SK-N-SH treated with all-trans-retinoic acid at 6 μM for 48 hours (cell line): Measurements from ENCODE around the gene ST3GAL3.
A peak's percentile ranks its signal among the peaks of the same experiment; 100 is the strongest.

ENCODE experiments used
- ATAC-seq: fragments of 200-7000 bp; cut with Tn5 transposase; 3 replicates; pipeline ENCODE4 v1.9.1; 2020; ENCODE audit warnings: mild to moderate bottlenecking, moderate library complexity
- ARNTL ChIP-seq: fragments of 450-650 bp; formaldehyde crosslinking; IDR thresholded peaks from 2 replicates; pipeline ENCODE4 v1.5.0; 2020; ENCODE audit warnings: low read depth, mild to moderate bottlenecking, moderate library complexity, borderline replicate concordance
- BACH2 ChIP-seq: fragments of 250-450 bp; sonication (Bioruptor Pico); IDR thresholded peaks from 2 replicates; pipeline ENCODE4 v1.9.0; 2021; ENCODE audit warnings: mild to moderate bottlenecking, borderline replicate concordance
- CSDC2 ChIP-seq: fragments of 250-450 bp; sonication (Bioruptor Pico); IDR thresholded peaks from 2 replicates; pipeline ENCODE4 v1.5.0; 2020; ENCODE audit warnings: mild to moderate bottlenecking, moderate library complexity
- ESRRG ChIP-seq: fragments of 250-450 bp; sonication (Bioruptor Pico); IDR thresholded peaks from 2 replicates; pipeline ENCODE4 v1.6.1; 2021; ENCODE audit warnings: mild to moderate bottlenecking
- GLIS3 ChIP-seq: fragments of 250-450 bp; sonication (Bioruptor Pico); IDR thresholded peaks from 2 replicates; pipeline ENCODE4 v1.5.0; 2020; ENCODE audit warnings: mild to moderate bottlenecking, moderate library complexity
- ISL1 ChIP-seq: fragments of 250-450 bp; sonication (Bioruptor Pico); IDR thresholded peaks from 2 replicates; pipeline ENCODE4 v2.1.2; 2022; ENCODE audit warnings: mild to moderate bottlenecking, moderate library complexity
- OSR1 ChIP-seq: fragments of 250-450 bp; sonication (Bioruptor Pico); IDR thresholded peaks from 2 replicates; pipeline ENCODE4 v1.8.0; 2022; ENCODE audit warnings: moderate library complexity, mild to moderate bottlenecking, inconsistent platforms
- PATZ1 ChIP-seq: fragments of 250-450 bp; sonication (Bioruptor Pico); IDR thresholded peaks from 2 replicates; pipeline ENCODE4 v1.8.0; 2020; ENCODE audit warnings: mild to moderate bottlenecking, moderate library complexity, borderline replicate concordance
- POU6F1 ChIP-seq: fragments of 250-450 bp; sonication (Bioruptor Pico); IDR thresholded peaks from 2 replicates; pipeline ENCODE4 v1.8.0; 2021; ENCODE audit warnings: low read depth, mild to moderate bottlenecking, moderate library complexity, borderline replicate concordance
- PPARA ChIP-seq: fragments of 250-450 bp; sonication (Bioruptor Pico); IDR thresholded peaks from 2 replicates; pipeline ENCODE4 v1.5.0; 2020; ENCODE audit warnings: mild to moderate bottlenecking, borderline replicate concordance
- RARB ChIP-seq: fragments of 250-450 bp; sonication (Bioruptor Pico); IDR thresholded peaks from 2 replicates; pipeline ENCODE4 v1.8.0; 2021; ENCODE audit warnings: mild to moderate bottlenecking, moderate library complexity
- SNAI2 ChIP-seq: fragments of 250-450 bp; sonication (Bioruptor Pico); IDR thresholded peaks from 2 replicates; pipeline ENCODE4 v1.5.0; 2020; ENCODE audit warnings: mild to moderate bottlenecking, moderate library complexity
- TCF4 ChIP-seq: fragments of 250-450 bp; sonication (Bioruptor Pico); IDR thresholded peaks from 2 replicates; pipeline ENCODE4 v1.8.0; 2021; ENCODE audit warnings: mild to moderate bottlenecking, moderate library complexity, borderline replicate concordance
- TOX ChIP-seq: fragments of 250-450 bp; sonication (Bioruptor Pico); IDR thresholded peaks from 2 replicates; pipeline ENCODE4 v1.8.0; 2021; ENCODE audit warnings: mild to moderate bottlenecking, moderate library complexity, borderline replicate concordance
- ZC3H10 ChIP-seq: fragments of 250-450 bp; sonication (Bioruptor Pico); IDR thresholded peaks from 2 replicates; pipeline ENCODE4 v1.5.1; 2021; ENCODE audit warnings: mild to moderate bottlenecking, moderate library complexity
- ZFP3 ChIP-seq: fragments of 250-450 bp; sonication (Bioruptor Pico); IDR thresholded peaks from 2 replicates; pipeline ENCODE4 v1.5.0; 2020; ENCODE audit warnings: mild to moderate bottlenecking, moderate library complexity
- ZFP30 ChIP-seq: fragments of 450-650 bp; formaldehyde crosslinking; IDR thresholded peaks from 2 replicates; pipeline ENCODE4 v1.5.0; 2022; ENCODE audit warnings: mild to moderate bottlenecking, moderate library complexity
- ZNF565 ChIP-seq: fragments of 450-650 bp; formaldehyde crosslinking; conservative IDR thresholded peaks from 2 replicates; pipeline ENCODE4 v1.5.0; 2020; ENCODE audit warnings: low read depth, mild to moderate bottlenecking, moderate library complexity
- ZNF70 ChIP-seq: fragments of 450-650 bp; formaldehyde crosslinking; IDR thresholded peaks from 2 replicates; pipeline ENCODE4 v1.5.0; 2020; ENCODE audit warnings: mild to moderate bottlenecking, moderate library complexity
- ZNF8 ChIP-seq: fragments of 450-650 bp; formaldehyde crosslinking; IDR thresholded peaks from 2 replicates; pipeline ENCODE4 v1.5.0; 2020; ENCODE audit warnings: mild to moderate bottlenecking, moderate library complexity
- TF ChIP-seq, protein P1 (sequence below): fragments of 250-450 bp; sonication (Bioruptor Pico); IDR thresholded peaks from 2 replicates; pipeline ENCODE4 v1.5.1; 2021; ENCODE audit warnings: mild to moderate bottlenecking, moderate library complexity
- TF ChIP-seq, protein P2 (sequence below): fragments of 250-450 bp; sonication (Bioruptor Pico); IDR thresholded peaks from 2 replicates; pipeline ENCODE4 v1.5.1; 2020; ENCODE audit warnings: low read depth, mild to moderate bottlenecking, moderate library complexity
- TF ChIP-seq, protein P3 (sequence below): fragments of 250-450 bp; sonication (Bioruptor Pico); IDR thresholded peaks from 2 replicates; pipeline ENCODE4 v1.5.0; 2020; ENCODE audit warnings: mild to moderate bottlenecking, moderate library complexity

The ST3GAL3 gene

DNA sequence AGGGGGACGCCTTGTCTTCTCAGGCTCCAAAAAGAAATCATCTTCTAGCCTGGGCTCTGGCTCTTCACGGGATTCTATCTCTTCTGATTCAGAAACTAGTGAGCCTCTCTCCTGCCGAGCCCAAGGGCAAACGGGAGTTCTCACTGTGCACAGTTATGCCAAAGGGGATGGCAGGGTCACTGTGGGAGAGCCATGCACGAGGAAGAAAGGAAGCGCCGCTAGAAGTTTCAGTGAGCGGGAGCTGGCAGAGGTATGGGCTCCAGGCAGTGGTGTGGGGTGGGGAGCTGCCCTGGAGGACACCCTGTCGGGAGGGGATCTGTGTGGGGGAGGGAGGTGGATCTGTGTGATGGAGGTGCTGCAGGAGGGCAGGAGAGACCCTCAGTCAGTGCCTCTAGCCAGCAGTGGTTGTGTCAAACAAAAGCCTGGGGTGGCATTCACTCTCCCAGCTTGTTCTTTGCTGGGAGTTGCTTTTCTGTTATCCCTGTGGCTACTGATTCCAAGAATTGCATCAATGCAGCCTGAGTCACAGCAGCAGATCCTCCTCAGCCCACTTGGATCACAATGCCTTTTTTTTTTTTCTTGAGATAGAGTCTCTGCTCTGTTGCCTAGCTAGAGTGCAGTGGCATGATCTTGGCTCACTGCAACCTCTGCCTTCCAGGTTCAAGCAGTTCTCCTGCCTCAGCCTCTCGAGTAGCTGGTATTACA lies 35.6 kb upstream of the ST3GAL3 start:
- TF ChIP-seq RARB (no peak), ZNF70 (CRISPR knock-in tag) (no peak), ZNF8 (CRISPR knock-in tag) (no peak), SNAI2 (CRISPR knock-in tag) (no peak), ESRRG (CRISPR knock-in tag) (no peak), TCF4 (no peak)
- TF ChIP-seq, protein P1, sequence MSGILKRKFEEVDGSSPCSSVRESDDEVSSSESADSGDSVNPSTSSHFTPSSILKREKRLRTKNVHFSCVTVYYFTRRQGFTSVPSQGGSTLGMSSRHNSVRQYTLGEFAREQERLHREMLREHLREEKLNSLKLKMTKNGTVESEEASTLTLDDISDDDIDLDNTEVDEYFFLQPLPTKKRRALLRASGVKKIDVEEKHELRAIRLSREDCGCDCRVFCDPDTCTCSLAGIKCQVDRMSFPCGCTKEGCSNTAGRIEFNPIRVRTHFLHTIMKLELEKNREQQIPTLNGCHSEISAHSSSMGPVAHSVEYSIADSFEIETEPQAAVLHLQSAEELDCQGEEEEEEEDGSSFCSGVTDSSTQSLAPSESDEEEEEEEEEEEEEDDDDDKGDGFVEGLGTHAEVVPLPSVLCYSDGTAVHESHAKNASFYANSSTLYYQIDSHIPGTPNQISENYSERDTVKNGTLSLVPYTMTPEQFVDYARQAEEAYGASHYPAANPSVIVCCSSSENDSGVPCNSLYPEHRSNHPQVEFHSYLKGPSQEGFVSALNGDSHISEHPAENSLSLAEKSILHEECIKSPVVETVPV (CRISPR knock-in tag) = no peak
- TF ChIP-seq, protein P2, sequence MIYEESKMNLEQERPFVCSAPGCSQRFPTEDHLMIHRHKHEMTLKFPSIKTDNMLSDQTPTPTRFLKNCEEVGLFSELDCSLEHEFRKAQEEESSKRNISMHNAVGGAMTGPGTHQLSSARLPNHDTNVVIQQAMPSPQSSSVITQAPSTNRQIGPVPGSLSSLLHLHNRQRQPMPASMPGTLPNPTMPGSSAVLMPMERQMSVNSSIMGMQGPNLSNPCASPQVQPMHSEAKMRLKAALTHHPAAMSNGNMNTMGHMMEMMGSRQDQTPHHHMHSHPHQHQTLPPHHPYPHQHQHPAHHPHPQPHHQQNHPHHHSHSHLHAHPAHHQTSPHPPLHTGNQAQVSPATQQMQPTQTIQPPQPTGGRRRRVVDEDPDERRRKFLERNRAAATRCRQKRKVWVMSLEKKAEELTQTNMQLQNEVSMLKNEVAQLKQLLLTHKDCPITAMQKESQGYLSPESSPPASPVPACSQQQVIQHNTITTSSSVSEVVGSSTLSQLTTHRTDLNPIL (CRISPR knock-in tag) = no peak
- peak; percentile 29; the same call in 2 of the 3 replicates for ATAC-seq

- no peak for ATAC-seq
- TF ChIP-seq PATZ1 (no peak), ISL1 (CRISPR knock-in tag) (no peak), BACH2 (no peak), ZC3H10 (CRISPR knock-in tag) (no peak), ZFP30 (CRISPR knock-in tag) (no peak), CSDC2 (no peak), POU6F1 (CRISPR knock-in tag) (no peak), GLIS3 (no peak), SNAI2 (CRISPR knock-in tag) (no peak), OSR1 (CRISPR knock-in tag) (no peak), ZNF8 (CRISPR knock-in tag) (no peak), ZFP3 (CRISPR knock-in tag) (no peak), ARNTL (CRISPR knock-in tag) (no peak)
- TF ChIP-seq, protein P1 (CRISPR knock-in tag) = no peak
- TF ChIP-seq, protein P3, sequence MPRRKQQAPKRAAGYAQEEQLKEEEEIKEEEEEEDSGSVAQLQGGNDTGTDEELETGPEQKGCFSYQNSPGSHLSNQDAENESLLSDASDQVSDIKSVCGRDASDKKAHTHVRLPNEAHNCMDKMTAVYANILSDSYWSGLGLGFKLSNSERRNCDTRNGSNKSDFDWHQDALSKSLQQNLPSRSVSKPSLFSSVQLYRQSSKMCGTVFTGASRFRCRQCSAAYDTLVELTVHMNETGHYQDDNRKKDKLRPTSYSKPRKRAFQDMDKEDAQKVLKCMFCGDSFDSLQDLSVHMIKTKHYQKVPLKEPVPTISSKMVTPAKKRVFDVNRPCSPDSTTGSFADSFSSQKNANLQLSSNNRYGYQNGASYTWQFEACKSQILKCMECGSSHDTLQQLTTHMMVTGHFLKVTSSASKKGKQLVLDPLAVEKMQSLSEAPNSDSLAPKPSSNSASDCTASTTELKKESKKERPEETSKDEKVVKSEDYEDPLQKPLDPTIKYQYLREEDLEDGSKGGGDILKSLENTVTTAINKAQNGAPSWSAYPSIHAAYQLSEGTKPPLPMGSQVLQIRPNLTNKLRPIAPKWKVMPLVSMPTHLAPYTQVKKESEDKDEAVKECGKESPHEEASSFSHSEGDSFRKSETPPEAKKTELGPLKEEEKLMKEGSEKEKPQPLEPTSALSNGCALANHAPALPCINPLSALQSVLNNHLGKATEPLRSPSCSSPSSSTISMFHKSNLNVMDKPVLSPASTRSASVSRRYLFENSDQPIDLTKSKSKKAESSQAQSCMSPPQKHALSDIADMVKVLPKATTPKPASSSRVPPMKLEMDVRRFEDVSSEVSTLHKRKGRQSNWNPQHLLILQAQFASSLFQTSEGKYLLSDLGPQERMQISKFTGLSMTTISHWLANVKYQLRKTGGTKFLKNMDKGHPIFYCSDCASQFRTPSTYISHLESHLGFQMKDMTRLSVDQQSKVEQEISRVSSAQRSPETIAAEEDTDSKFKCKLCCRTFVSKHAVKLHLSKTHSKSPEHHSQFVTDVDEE (CRISPR knock-in tag) = no peak
Observed at GRCh38 chr1:43673261-43673660, 34.1 kb upstream of the ST3GAL3 start.

DNA sequence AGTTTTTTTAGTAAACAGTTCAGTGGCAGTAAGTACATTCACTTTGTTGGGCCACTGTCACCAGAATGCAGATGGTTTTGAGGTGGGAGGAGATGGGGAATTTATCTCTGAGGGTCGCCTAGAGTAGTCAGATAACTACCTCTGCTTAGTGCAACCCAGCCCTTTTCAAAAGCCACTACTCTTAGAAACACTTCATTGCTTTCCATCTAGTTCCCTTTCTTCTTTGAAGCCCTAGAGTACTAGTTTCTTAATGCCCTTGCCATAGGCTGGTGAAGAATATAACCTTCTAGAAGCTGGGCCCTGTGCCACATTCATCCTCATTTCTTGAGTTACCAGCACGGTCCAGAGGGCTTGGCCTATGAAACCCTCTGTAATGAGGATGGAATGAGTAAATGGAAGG lies 28.4 kb upstream of the ST3GAL3 start:
- ATAC-seq = no peak
- TF ChIP-seq GLIS3 = no peak
- TF ChIP-seq PPARA (CRISPR knock-in tag) = no peak
- TF ChIP-seq ZNF565 = no peak
- TF ChIP-seq, protein P2 (CRISPR knock-in tag) = no peak
- TF ChIP-seq RARB = no peak
- TF ChIP-seq ZFP3 (CRISPR knock-in tag) = no peak
- TF ChIP-seq ISL1 (CRISPR knock-in tag) = no peak
- no peak for TF ChIP-seq ARNTL (CRISPR knock-in tag)
- no peak for TF ChIP-seq PATZ1
- TF ChIP-seq TOX (CRISPR knock-in tag) = no peak
- TF ChIP-seq ZNF8 (CRISPR knock-in tag) = no peak
- TF ChIP-seq CSDC2 = no peak
